Panc1 (cell line): ENCODE measurements around the gene FBXO10. TPM values are rescaled to one million over a fixed set of nuclear protein-coding genes. Genes with fewer than 3 reads are reported as not detected.
A peak's percentile ranks its signal among the peaks of the same experiment; 100 is the strongest.
"Not testable (repeated sequence)": the region's sequence is repeated elsewhere in the genome, so short reads cannot be mapped to it uniquely, and the experiment has no call there.

Experiments
- ATAC-seq: fragments of 200-7000 bp; cut with Tn5 transposase; 2 replicates; pipeline ENCODE4 v1.9.1; 2020; ENCODE audit warnings: mild to moderate bottlenecking, moderate library complexity
- BruUV-seq: library from RNA; stranded (reverse); fragments of 400-500 nt; replicated peaks from 2 replicates; lab custom pipeline; 2021; lab: Mats Ljungman, UMichigan
- CTCF ChIA-PET: fragments of 300-600 bp; sonication (Branson Sonifier 250); formaldehyde crosslinking; loops from one replicate; lab custom pipeline; 2022; ENCODE audit warnings: antibody characterized with exemption; lab: Charles Lee
- POLR2A ChIA-PET: fragments of 300-600 bp; sonication (Branson Sonifier 250); formaldehyde crosslinking; loops from one replicate; lab custom pipeline; 2022; ENCODE audit warnings: antibody characterized with exemption; lab: Charles Lee
- DNase-seq: peaks from one replicate; pipeline ENCODE4 v3.0.0-alpha.2; 2010; ENCODE audit warnings: low read depth, low spot score
- H3K27ac ChIP-seq: 2 replicates; pipeline ENCODE4 v1.5.1; 2011; ENCODE audit warnings: mild to moderate bottlenecking, low read length, inconsistent platforms
- H3K27me3 ChIP-seq: fragments of 200-500 bp; sonication (Bioruptor generic); 2 replicates; pipeline ENCODE4 v1.6.0; 2014; ENCODE audit warnings: low read length, inconsistent platforms; ENCODE audit not compliant: control insufficient read depth, insufficient read depth
- H3K36me3 ChIP-seq: fragments of 200-500 bp; sonication (Bioruptor generic); 2 replicates; pipeline ENCODE4 v1.5.1; 2014; ENCODE audit warnings: inconsistent platforms, mild to moderate bottlenecking, low read length, moderate library complexity; ENCODE audit not compliant: control insufficient read depth, insufficient read depth
- H3K4me1 ChIP-seq: 2 replicates; pipeline ENCODE4 v1.5.1; 2011; ENCODE audit warnings: inconsistent platforms, mild to moderate bottlenecking, low read length, moderate library complexity; ENCODE audit not compliant: control insufficient read depth, insufficient read depth
- H3K4me3 ChIP-seq, 2 experiments: 2 replicates each; pipeline ENCODE4 v1.5.1; 2011 to 2012; ENCODE audit warnings: low read depth in 2 of 2, low read length in 2 of 2, mild to moderate bottlenecking in 2 of 2, inconsistent platforms in 1 of 2, moderate library complexity in 1 of 2
- H3K9me3 ChIP-seq: fragments of 200-500 bp; sonication (Bioruptor generic); 2 replicates; pipeline ENCODE4 v1.5.1; 2014; ENCODE audit warnings: low read depth, mild to moderate bottlenecking, inconsistent platforms, low read length, moderate library complexity; ENCODE audit not compliant: control insufficient read depth, insufficient read depth
- POLR2AphosphoS5 ChIP-seq: IDR thresholded peaks from 2 replicates; pipeline ENCODE4 v1.6.1; 2012; ENCODE audit warnings: mild to moderate bottlenecking, low read depth, low read length, moderate library complexity
- SIN3A ChIP-seq: IDR thresholded peaks from 2 replicates; pipeline ENCODE4 v1.6.1; 2012; ENCODE audit warnings: low read depth, mild to moderate bottlenecking, low read length, moderate library complexity, borderline replicate concordance; ENCODE audit not compliant: insufficient read depth
- TCF7L2 ChIP-seq: IDR thresholded peaks from 2 replicates; pipeline ENCODE4 v1.6.1; 2011; ENCODE audit warnings: mild to moderate bottlenecking, low read depth, low read length, inconsistent platforms
- in situ Hi-C: cut with HindIII; loops from 2 replicates; pipeline ENCODE4 v1.10.0; 2016; ENCODE audit warnings: low sequenced_read_pairs, low pct_unique_long_range_greater_than_20kb
- intact Hi-C: fragments of 100-400 bp; cut with micrococcal nuclease; formaldehyde crosslinking; loops from one replicate; pipeline ENCODE4 v1.10.0; 2022; ENCODE audit not compliant: unreplicated experiment
- total RNA-seq: library from RNA; stranded (reverse); gene quantifications from one replicate; pipeline ENCODE4 v1.2.1, GENCODE V29; 2021; ENCODE audit not compliant: unreplicated experiment
- TF ChIP-seq, protein P1 (sequence below): fragments of 450-650 bp; IDR thresholded peaks from 2 replicates; pipeline ENCODE4 v1.5.1; 2017; ENCODE audit warnings: mild to moderate bottlenecking
- TF ChIP-seq, protein P2 (sequence below), 2 experiments: IDR thresholded peaks; 2 replicates each; pipeline ENCODE4 v1.6.1; 2011 to 2012; ENCODE audit warnings: low read depth in 2 of 2, control low read depth in 1 of 2, low read length in 1 of 2, mild to moderate bottlenecking in 1 of 2, moderate library complexity in 1 of 2; ENCODE audit not compliant: insufficient read depth in 1 of 2

FBXO10 gene
- total RNA-seq, 1 experiment from 2014 or later = 39.8 TPM

GRCh38 chr9:37511016-37512010 is 64.9 kb downstream of the FBXO10 start:
- intact Hi-C loops (no loop called here), in situ Hi-C loops (no loop called here)
- no peaks in the 10 kb centered on the region for H3K36me3 ChIP-seq
- ChIA-PET CTCF (interaction anchor here (0.6 to 0.7 kb wide), 3 partner anchors 10 to 65 kb away, joined by 3 to 18 read pairs (median 6); no protein-coding TSS in a partner anchor), POLR2A (interaction anchor here (0.5 to 1.0 kb wide), 3 partner anchors 22 to 65 kb away, joined by 3 to 6 read pairs (median 3); partner anchors contain the start of gene FBXO10)
- no peaks in the 10 kb centered on the region for H3K4me1 ChIP-seq
- H3K4me3 ChIP-seq = no peak overlapping the region
- peak; percentile 60 for ATAC-seq
- no peak overlapping the region for H3K27ac ChIP-seq
- DNase-seq = no peak
- TF ChIP-seq, protein P1, sequence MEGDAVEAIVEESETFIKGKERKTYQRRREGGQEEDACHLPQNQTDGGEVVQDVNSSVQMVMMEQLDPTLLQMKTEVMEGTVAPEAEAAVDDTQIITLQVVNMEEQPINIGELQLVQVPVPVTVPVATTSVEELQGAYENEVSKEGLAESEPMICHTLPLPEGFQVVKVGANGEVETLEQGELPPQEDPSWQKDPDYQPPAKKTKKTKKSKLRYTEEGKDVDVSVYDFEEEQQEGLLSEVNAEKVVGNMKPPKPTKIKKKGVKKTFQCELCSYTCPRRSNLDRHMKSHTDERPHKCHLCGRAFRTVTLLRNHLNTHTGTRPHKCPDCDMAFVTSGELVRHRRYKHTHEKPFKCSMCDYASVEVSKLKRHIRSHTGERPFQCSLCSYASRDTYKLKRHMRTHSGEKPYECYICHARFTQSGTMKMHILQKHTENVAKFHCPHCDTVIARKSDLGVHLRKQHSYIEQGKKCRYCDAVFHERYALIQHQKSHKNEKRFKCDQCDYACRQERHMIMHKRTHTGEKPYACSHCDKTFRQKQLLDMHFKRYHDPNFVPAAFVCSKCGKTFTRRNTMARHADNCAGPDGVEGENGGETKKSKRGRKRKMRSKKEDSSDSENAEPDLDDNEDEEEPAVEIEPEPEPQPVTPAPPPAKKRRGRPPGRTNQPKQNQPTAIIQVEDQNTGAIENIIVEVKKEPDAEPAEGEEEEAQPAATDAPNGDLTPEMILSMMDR = no peak
- TF ChIP-seq, protein P2, sequence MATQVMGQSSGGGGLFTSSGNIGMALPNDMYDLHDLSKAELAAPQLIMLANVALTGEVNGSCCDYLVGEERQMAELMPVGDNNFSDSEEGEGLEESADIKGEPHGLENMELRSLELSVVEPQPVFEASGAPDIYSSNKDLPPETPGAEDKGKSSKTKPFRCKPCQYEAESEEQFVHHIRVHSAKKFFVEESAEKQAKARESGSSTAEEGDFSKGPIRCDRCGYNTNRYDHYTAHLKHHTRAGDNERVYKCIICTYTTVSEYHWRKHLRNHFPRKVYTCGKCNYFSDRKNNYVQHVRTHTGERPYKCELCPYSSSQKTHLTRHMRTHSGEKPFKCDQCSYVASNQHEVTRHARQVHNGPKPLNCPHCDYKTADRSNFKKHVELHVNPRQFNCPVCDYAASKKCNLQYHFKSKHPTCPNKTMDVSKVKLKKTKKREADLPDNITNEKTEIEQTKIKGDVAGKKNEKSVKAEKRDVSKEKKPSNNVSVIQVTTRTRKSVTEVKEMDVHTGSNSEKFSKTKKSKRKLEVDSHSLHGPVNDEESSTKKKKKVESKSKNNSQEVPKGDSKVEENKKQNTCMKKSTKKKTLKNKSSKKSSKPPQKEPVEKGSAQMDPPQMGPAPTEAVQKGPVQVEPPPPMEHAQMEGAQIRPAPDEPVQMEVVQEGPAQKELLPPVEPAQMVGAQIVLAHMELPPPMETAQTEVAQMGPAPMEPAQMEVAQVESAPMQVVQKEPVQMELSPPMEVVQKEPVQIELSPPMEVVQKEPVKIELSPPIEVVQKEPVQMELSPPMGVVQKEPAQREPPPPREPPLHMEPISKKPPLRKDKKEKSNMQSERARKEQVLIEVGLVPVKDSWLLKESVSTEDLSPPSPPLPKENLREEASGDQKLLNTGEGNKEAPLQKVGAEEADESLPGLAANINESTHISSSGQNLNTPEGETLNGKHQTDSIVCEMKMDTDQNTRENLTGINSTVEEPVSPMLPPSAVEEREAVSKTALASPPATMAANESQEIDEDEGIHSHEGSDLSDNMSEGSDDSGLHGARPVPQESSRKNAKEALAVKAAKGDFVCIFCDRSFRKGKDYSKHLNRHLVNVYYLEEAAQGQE (IDR thresholded peaks at IDR 0.05; ENCODE audit: insufficient read depth in 1 of 2, low read depth in 2 of 2, low read length in 1 of 2) = no peak
- no peak for TF ChIP-seq SIN3A
- H3K9me3 ChIP-seq = no peaks in the 10 kb centered on the region
- no TSS peak for BruUV-seq
- no peaks in the 10 kb centered on the region for H3K27me3 ChIP-seq

DNA sequence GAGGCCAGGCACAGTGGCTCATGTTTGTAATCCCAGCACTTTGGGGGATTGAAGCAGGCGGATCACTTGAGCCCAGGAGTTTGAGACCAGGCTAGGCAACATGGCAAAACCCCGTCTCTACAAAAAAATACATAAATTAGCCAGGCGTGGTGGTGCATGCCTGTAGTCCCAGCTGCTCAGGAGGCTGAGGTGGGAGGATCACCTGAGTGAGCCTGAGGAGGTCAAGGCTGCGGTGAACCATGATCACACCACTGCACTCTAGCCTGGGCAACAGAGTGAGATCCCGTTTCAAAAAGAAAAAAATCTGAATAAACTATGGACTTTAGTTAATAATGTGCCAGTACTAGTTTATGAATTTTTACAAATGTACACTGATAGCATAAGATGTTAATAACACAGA is 66.1 kb downstream of the FBXO10 start:
- H3K27ac ChIP-seq, POLR2A ChIA-PET, H3K9me3 ChIP-seq, H3K36me3 ChIP-seq, in situ Hi-C loops, H3K4me3 ChIP-seq, H3K4me1 ChIP-seq, BruUV-seq, CTCF ChIA-PET, intact Hi-C loops, ATAC-seq, DNase-seq, H3K27me3 ChIP-seq: not testable (repeated sequence)

DNA sequence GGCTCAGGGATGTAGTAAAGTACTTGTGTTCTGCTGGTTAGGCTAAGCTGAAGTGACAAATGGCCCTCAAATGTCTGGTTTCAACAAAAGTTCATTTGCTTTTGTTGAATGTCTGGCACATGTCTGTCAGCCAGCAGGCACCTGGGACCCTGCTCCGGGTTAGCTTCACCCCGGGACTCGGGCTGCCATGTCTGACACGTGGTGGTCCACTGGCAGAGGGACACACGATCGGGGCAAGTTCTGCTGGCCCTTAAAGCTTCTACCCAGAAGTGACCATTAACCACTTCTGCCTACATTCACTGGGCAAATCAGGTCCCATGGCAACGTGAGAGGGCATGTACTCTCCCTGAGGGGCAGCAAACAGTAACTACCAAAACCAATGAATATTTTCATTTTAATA is 66.6 kb downstream of the FBXO10 start:
- peaks cover 3% of the 10 kb centered on the region; the same call in 1 of the 2 replicates for H3K36me3 ChIP-seq
- H3K9me3 ChIP-seq = no peaks in the 10 kb centered on the region
- peak overlapping the region; percentile 10; the same call in 1 of the 2 replicates for H3K27ac ChIP-seq
- no peaks in the 10 kb centered on the region for H3K27me3 ChIP-seq
- in situ Hi-C loops (no loop called here), intact Hi-C loops (no loop called here)
- ATAC-seq (no peak), DNase-seq (no peak)
- POLR2A ChIA-PET = no interaction called here
- no peaks in the 10 kb centered on the region for H3K4me1 ChIP-seq
- CTCF ChIA-PET = interaction anchor here (0.6 to 0.9 kb wide), 2 partner anchors 38 to 171 kb away, joined by 3 to 4 read pairs; no protein-coding TSS in a partner anchor
- TF ChIP-seq, protein P2 (IDR thresholded peaks at IDR 0.05; ENCODE audit: insufficient read depth in 1 of 2, low read depth in 2 of 2, low read length in 1 of 2) = no peak
- TF ChIP-seq, protein P1 = no peak
- TF ChIP-seq POLR2AphosphoS5 (no peak), SIN3A (no peak), TCF7L2 (no peak)
- no peak overlapping the region for H3K4me3 ChIP-seq
- BruUV-seq = TSS peak; percentile 18
